Upper lobe of right lung (tissue), 1 donor: ENCODE measurements around the gene CSNK1G2. TPM values are rescaled to one million over a fixed set of nuclear protein-coding genes. Genes with fewer than 3 reads are reported as not detected.
A peak's percentile ranks its signal among the peaks of the same experiment; 100 is the strongest.

ENCODE experiments used
- ATAC-seq: fragments of 200-7000 bp; cut with Tn5 transposase; one replicate; pipeline ENCODE4 v1.9.1; 2020; ENCODE audit warnings: mild to moderate bottlenecking, moderate library complexity
- DNase-seq: peaks from one replicate; pipeline ENCODE4 v3.0.0-alpha.2; 2020
- H3K27ac ChIP-seq: fragments of 200-600 bp; one replicate; pipeline ENCODE4 v1.8.0; 2022
- H3K27me3 ChIP-seq: fragments of 200-600 bp; one replicate; pipeline ENCODE4 v1.8.0; 2022; ENCODE audit warnings: mild to moderate bottlenecking
- H3K36me3 ChIP-seq: fragments of 200-600 bp; one replicate; pipeline ENCODE4 v1.8.0; 2022
- H3K4me1 ChIP-seq: fragments of 200-600 bp; one replicate; pipeline ENCODE4 v1.8.0; 2022
- H3K4me3 ChIP-seq: fragments of 200-600 bp; one replicate; pipeline ENCODE4 v1.8.0; 2022; ENCODE audit warnings: mild to moderate bottlenecking
- H3K9me3 ChIP-seq: fragments of 200-600 bp; one replicate; pipeline ENCODE4 v1.8.0; 2022
- intact Hi-C: fragments of 100-400 bp; cut with DNase I; formaldehyde crosslinking; loops from one replicate; pipeline ENCODE4 v1.11.0; 2022
- total RNA-seq: library from RNA; stranded (reverse); fragmentation: NEBNext Ultra II Directional; extraction: Animal tissue kit (Norgen Biotek cat#: 25700); gene quantifications from one replicate; pipeline ENCODE4 v1.2.1, GENCODE V29; 2021
- TF ChIP-seq, protein P1 (sequence below): fragments of 200-600 bp; IDR thresholded peaks from one replicate; pipeline ENCODE4 v1.8.0; 2022; ENCODE audit warnings: antibody characterized with exemption
- donor health status: DM: no; HTN: yes; CAD: no; lungs with severe emphysema.

The CSNK1G2 gene
- total RNA-seq, 1 donor from 2014 or later: 60.6 TPM

- intact Hi-C loops: no loop called here
- H3K4me1 ChIP-seq: peaks cover 8% of the 10 kb centered on the region
- TF ChIP-seq, protein P1, sequence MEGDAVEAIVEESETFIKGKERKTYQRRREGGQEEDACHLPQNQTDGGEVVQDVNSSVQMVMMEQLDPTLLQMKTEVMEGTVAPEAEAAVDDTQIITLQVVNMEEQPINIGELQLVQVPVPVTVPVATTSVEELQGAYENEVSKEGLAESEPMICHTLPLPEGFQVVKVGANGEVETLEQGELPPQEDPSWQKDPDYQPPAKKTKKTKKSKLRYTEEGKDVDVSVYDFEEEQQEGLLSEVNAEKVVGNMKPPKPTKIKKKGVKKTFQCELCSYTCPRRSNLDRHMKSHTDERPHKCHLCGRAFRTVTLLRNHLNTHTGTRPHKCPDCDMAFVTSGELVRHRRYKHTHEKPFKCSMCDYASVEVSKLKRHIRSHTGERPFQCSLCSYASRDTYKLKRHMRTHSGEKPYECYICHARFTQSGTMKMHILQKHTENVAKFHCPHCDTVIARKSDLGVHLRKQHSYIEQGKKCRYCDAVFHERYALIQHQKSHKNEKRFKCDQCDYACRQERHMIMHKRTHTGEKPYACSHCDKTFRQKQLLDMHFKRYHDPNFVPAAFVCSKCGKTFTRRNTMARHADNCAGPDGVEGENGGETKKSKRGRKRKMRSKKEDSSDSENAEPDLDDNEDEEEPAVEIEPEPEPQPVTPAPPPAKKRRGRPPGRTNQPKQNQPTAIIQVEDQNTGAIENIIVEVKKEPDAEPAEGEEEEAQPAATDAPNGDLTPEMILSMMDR: no peak
- H3K36me3 ChIP-seq: no peaks in the 10 kb centered on the region
- DNase-seq (no peak), ATAC-seq (no peak)
- no peaks in the 10 kb centered on the region for H3K27me3 ChIP-seq
- H3K9me3 ChIP-seq: no peaks in the 10 kb centered on the region
- no peak overlapping the region for H3K4me3 ChIP-seq
- no peak overlapping the region for H3K27ac ChIP-seq
These were observed 7.7 kb upstream of the CSNK1G2 start for GRCh38 chr19:1933244-1933643.

DNA sequence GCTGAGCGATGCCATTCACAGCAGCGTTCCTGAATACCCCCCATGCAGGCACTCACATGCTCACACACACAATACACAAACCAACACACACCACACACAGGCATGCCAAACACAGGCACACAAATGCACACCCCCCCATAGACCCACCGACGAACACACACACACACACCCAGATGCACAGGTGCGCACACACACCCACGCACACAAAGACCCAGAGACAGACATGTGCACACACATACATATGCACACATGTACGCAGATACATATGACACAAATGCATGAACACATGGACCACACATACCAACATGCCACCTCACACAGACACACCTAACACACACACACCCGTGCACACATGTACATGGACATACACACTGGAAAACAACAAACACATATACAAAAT, 7.0 kb upstream of the CSNK1G2 start:
- DNase-seq (no peak), ATAC-seq (no peak)
- TF ChIP-seq, protein P1: no peak
- Histone ChIP-seq H3K4me1 (peaks cover 8% of the 10 kb centered on the region), H3K27me3 (no peaks in the 10 kb centered on the region), H3K4me3 (no peak overlapping the region), H3K36me3 (no peaks in the 10 kb centered on the region), H3K9me3 (no peaks in the 10 kb centered on the region), H3K27ac (no peak overlapping the region)
- intact Hi-C loops: no loop called here

DNA sequence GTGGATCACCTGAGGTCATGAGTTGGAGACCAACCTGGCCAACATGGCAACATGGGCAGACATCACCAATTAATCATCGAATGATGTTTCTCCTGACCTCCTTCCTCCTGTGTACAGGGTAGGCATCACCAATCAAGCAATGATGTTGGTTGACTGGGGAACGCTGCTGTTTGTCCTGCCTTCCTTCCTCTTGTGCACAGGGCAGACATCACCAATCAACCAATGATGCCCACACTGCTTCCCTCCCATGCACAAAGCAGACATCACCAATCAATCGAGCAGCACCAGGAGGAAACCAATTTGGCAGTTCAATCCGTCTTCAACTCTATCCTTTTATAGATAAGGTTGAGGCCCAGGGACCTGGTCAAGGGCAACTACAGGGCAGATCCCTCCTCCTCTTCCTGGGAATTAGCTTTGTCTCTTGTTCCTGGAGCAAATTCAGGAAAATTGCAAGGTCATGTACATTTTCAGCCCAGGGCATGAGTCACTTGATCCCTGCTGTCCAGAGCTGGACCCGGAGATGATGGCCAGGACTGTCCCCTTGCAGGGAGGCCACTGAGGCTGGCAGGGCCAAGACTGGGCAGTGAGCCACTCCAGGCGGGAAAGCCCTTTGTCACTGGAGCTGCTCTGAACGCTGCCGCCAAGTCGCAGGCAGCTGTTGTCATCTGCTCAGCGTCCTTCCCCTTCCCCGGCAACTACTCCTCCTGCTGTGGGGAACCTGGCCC, 5.3 kb upstream of the CSNK1G2 start:
- intact Hi-C loops: no loop called here
- Histone ChIP-seq H3K4me1 (peaks cover 10% of the 10 kb centered on the region), H3K9me3 (no peaks in the 10 kb centered on the region), H3K27me3 (no peaks in the 10 kb centered on the region), H3K27ac (no peak overlapping the region), H3K4me3 (no peak overlapping the region), H3K36me3 (no peaks in the 10 kb centered on the region)
- DNase-seq (no peak), ATAC-seq (peak; percentile 45)
- TF ChIP-seq, protein P1: no peak

- intact Hi-C loops: no loop called here
- Histone ChIP-seq H3K4me1 (peaks cover 10% of the 10 kb centered on the region), H3K36me3 (no peaks in the 10 kb centered on the region), H3K27me3 (no peaks in the 10 kb centered on the region), H3K27ac (no peak overlapping the region), H3K9me3 (no peaks in the 10 kb centered on the region), H3K4me3 (no peak overlapping the region)
- no peak for ATAC-seq
- DNase-seq: no peak
- TF ChIP-seq, protein P1: no peak
These were observed 4.5 kb upstream of the CSNK1G2 start for GRCh38 chr19:1936430-1936829.

DNA sequence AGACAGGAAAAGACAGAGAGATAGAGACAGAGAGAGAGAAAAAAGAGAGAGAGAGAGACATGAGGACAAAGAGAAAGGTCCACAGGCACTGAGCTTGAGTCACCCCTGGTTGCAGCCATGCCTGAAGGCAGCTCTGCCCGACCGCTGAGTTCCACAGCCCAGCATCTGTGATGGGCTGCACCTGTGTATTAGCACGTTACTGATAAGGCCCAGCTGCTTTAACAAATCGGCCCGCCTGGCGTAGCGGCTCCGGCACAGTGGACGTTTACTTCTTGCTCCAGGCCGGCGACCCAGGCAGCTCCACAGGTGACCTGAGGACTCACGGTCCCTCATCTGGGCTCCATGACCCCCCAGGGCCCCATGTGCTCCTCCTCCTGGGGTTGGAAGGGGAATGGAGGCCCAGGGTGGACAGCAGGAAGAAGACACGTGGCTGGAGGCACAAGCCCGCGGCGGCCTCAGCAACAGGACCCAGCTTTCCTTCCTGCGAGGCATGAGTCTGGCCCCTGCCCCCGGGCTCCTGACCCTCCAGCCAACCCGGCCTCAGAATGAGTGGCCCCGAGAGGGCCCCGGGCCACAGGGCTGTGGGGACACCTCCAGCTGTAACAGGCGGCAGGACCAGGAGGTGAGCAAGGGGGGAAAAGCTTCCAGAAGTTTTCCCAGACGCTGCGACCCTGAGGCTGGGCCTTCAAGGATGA, 3.9 kb upstream of the CSNK1G2 start:
- DNase-seq (peak; percentile 64), ATAC-seq (no peak)
- Histone ChIP-seq H3K36me3 (no peaks in the 10 kb centered on the region), H3K27me3 (no peaks in the 10 kb centered on the region), H3K4me1 (peaks cover 10% of the 10 kb centered on the region), H3K27ac (no peak overlapping the region), H3K9me3 (no peaks in the 10 kb centered on the region), H3K4me3 (no peak overlapping the region)
- intact Hi-C loops: no loop called here
- TF ChIP-seq, protein P1: no peak
